Esophagus muscularis mucosa (tissue), 4 donors: ENCODE measurements around the gene DBNDD2.

Experiments used
- CTCF ChIP-seq, 3 experiments: fragments of 200-600 bp in 2 of 3; fragments of 450-650 bp in 1 of 3; sonication (generic) in 2 of 3; IDR thresholded peaks; one replicate each; pipeline ENCODE4 v1.5.1; 2017 to 2019; ENCODE audit warnings: antibody characterized with exemption in 3 of 3, mild to moderate bottlenecking in 2 of 3, moderate library complexity in 1 of 3
- EP300 ChIP-seq: sonication (generic); formaldehyde crosslinking; IDR thresholded peaks from one replicate; pipeline ENCODE4 v1.6.1; 2017; ENCODE audit warnings: antibody characterized with exemption
- POLR2A ChIP-seq: fragments of 450-650 bp; IDR thresholded peaks from one replicate; pipeline ENCODE4 v1.6.1; 2017; ENCODE audit warnings: antibody characterized with exemption, moderate library complexity, mild to moderate bottlenecking, low read depth
- POLR2AphosphoS5 ChIP-seq, 2 donors: sonication (generic); formaldehyde crosslinking; IDR thresholded peaks; one replicate each; pipeline ENCODE4 v1.6.1; 2017; ENCODE audit warnings: antibody characterized with exemption in 2 of 2

GRCh38 chr20:45420125-45420524, 12.0 kb downstream of the DBNDD2 start:
- no peak for TF ChIP-seq POLR2A
- TF ChIP-seq CTCF (IDR thresholded peaks at IDR 0.05) = no peak
- TF ChIP-seq POLR2AphosphoS5 (IDR thresholded peaks at IDR 0.05) = no peak
- TF ChIP-seq EP300 = no peak
